H9 (cell line): ENCODE data around the gene PARD3. TPM values are rescaled to one million over a fixed set of nuclear protein-coding genes. Genes with fewer than 3 reads are reported as not detected.
A peak's percentile ranks its signal among the peaks of the same experiment; 100 is the strongest.

Source experiments
- DNase-seq: peaks from one replicate; pipeline ENCODE4 v3.0.0-alpha.2; 2017
- H2AFZ ChIP-seq: one replicate; pipeline ENCODE4 v1.6.1; 2013; ENCODE audit warnings: mild to moderate bottlenecking, low read length, control low read depth, moderate library complexity
- H2AK5ac ChIP-seq: 2 replicates; pipeline ENCODE4 v1.6.1; 2013; ENCODE audit warnings: low read length, control low read depth, mixed read lengths; ENCODE audit not compliant: insufficient read length
- H2BK120ac ChIP-seq: one replicate; pipeline ENCODE4 v1.6.1; 2013; ENCODE audit warnings: low read depth, mild to moderate bottlenecking, low read length, control low read depth, inconsistent platforms; ENCODE audit not compliant: poor library complexity, severe bottlenecking
- H2BK12ac ChIP-seq: 2 replicates; pipeline ENCODE4 v1.6.1; 2013; ENCODE audit warnings: low read length, control low read depth, mixed read lengths, low read depth; ENCODE audit not compliant: insufficient read length
- H2BK15ac ChIP-seq: 2 replicates; pipeline ENCODE4 v1.6.1; 2013; ENCODE audit warnings: low read depth, low read length, control low read depth
- H2BK20ac ChIP-seq: one replicate; pipeline ENCODE4 v1.6.1; 2013; ENCODE audit warnings: low read depth, mild to moderate bottlenecking, low read length, control low read depth, inconsistent platforms; ENCODE audit not compliant: poor library complexity, severe bottlenecking
- H2BK5ac ChIP-seq: 2 replicates; pipeline ENCODE4 v1.6.1; 2013; ENCODE audit warnings: low read length, control low read depth, mixed read lengths; ENCODE audit not compliant: insufficient read length
- H3K14ac ChIP-seq: 2 replicates; pipeline ENCODE4 v1.6.1; 2013; ENCODE audit warnings: low read length, control low read depth; ENCODE audit not compliant: insufficient read depth
- H3K18ac ChIP-seq: 2 replicates; pipeline ENCODE4 v1.6.1; 2013; ENCODE audit warnings: low read depth, mild to moderate bottlenecking, mixed read lengths, low read length, control low read depth; ENCODE audit not compliant: insufficient read length
- H3K23ac ChIP-seq: 2 replicates; pipeline ENCODE4 v1.6.1; 2013; ENCODE audit warnings: low read length, control low read depth, mixed read lengths, low read depth; ENCODE audit not compliant: insufficient read length
- H3K23me2 ChIP-seq: 2 replicates; pipeline ENCODE4 v1.6.1; 2013; ENCODE audit warnings: low read depth, mild to moderate bottlenecking, mixed read lengths, low read length, control low read depth; ENCODE audit not compliant: insufficient read length, poor library complexity, severe bottlenecking
- H3K27ac ChIP-seq: 2 replicates; pipeline ENCODE4 v1.5.1; 2013; ENCODE audit warnings: low read length, control low read depth, mixed read lengths, low read depth; ENCODE audit not compliant: insufficient read length
- H3K27me3 ChIP-seq: 2 replicates; pipeline ENCODE4 v1.6.1; 2013; ENCODE audit warnings: low read length, control low read depth, inconsistent platforms; ENCODE audit not compliant: insufficient read depth
- H3K4ac ChIP-seq: 2 replicates; pipeline ENCODE4 v1.6.1; 2013; ENCODE audit warnings: low read depth, mild to moderate bottlenecking, control low read depth, inconsistent platforms, low read length, moderate library complexity
- H3K4me1 ChIP-seq: 2 replicates; pipeline ENCODE4 v1.6.1; 2013; ENCODE audit warnings: low read length, control low read depth, inconsistent platforms; ENCODE audit not compliant: insufficient read depth
- H3K4me2 ChIP-seq: 2 replicates; pipeline ENCODE4 v1.6.1; 2013; ENCODE audit warnings: low read length, control low read depth, mixed read lengths; ENCODE audit not compliant: insufficient read length, insufficient read depth
- H3K56ac ChIP-seq: 2 replicates; pipeline ENCODE4 v1.6.1; 2013; ENCODE audit warnings: low read depth, mild to moderate bottlenecking, mixed read lengths, low read length, control low read depth; ENCODE audit not compliant: insufficient read length
- H3K79me1 ChIP-seq: 2 replicates; pipeline ENCODE4 v1.6.1; 2013; ENCODE audit warnings: low read depth, mild to moderate bottlenecking, moderate library complexity, low read length, control low read depth, inconsistent platforms; ENCODE audit not compliant: insufficient read depth, poor library complexity, severe bottlenecking
- H3K79me2 ChIP-seq: 2 replicates; pipeline ENCODE4 v1.6.1; 2013; ENCODE audit warnings: low read length, control low read depth, inconsistent platforms; ENCODE audit not compliant: insufficient read depth
- H3K9ac ChIP-seq: 2 replicates; pipeline ENCODE4 v1.6.1; 2013; ENCODE audit warnings: low read length, control low read depth, mixed read lengths; ENCODE audit not compliant: insufficient read length; ENCODE audit errors: extremely low read depth
- H3K9me3 ChIP-seq: one replicate; pipeline ENCODE4 v1.6.1; 2013; ENCODE audit warnings: low read depth, low read length, inconsistent platforms; ENCODE audit not compliant: control insufficient read depth
- H3T11ph ChIP-seq: one replicate; pipeline ENCODE4 v1.6.1; 2013; ENCODE audit warnings: mild to moderate bottlenecking, low read length, control low read depth, inconsistent platforms
- H4K20me1 ChIP-seq: one replicate; pipeline ENCODE4 v1.6.1; 2013; ENCODE audit not compliant: control insufficient read depth, insufficient read length, insufficient read depth
- H4K5ac ChIP-seq: 2 replicates; pipeline ENCODE4 v1.6.1; 2013; ENCODE audit warnings: low read depth, mild to moderate bottlenecking, mixed read lengths, low read length, control low read depth; ENCODE audit not compliant: insufficient read length
- H4K8ac ChIP-seq: replicated peaks from 2 replicates; pipeline ENCODE4 v1.6.1; 2013; ENCODE audit warnings: low read length, control low read depth, mixed read lengths, low read depth; ENCODE audit not compliant: insufficient read length
- H4K91ac ChIP-seq: 2 replicates; pipeline ENCODE4 v1.6.1; 2013; ENCODE audit warnings: low read depth, mild to moderate bottlenecking, moderate library complexity, mixed read lengths, low read length, control low read depth; ENCODE audit not compliant: insufficient read length
- H3K27ac Mint-ChIP-seq, 3 experiments: 2 replicates in 2 of 3; 3 replicates in 1 of 3; pipeline ENCODE4 v1.8.0; 2020 to 2021; ENCODE audit warnings: mixed read lengths in 3 of 3, mild to moderate bottlenecking in 1 of 3, moderate library complexity in 1 of 3
- H3K27me3 Mint-ChIP-seq: 2 replicates; pipeline ENCODE4 v1.8.0; 2021; ENCODE audit warnings: low read depth, mild to moderate bottlenecking, moderate library complexity, mixed read lengths
- H3K36me3 Mint-ChIP-seq, 3 experiments: 2 replicates in 2 of 3; 3 replicates in 1 of 3; pipeline ENCODE4 v1.8.0; 2020 to 2021; ENCODE audit warnings: low read depth in 3 of 3, mixed read lengths in 3 of 3; ENCODE audit not compliant: insufficient read depth in 1 of 3
- H3K4me1 Mint-ChIP-seq, 2 experiments: 2 replicates each; pipeline ENCODE4 v1.8.0; 2020; ENCODE audit warnings: mixed read lengths in 2 of 2
- H3K4me3 Mint-ChIP-seq, 2 experiments: 2 replicates in 1 of 2; 3 replicates in 1 of 2; pipeline ENCODE4 v1.8.0; 2020 to 2021; ENCODE audit warnings: mild to moderate bottlenecking in 2 of 2, mixed read lengths in 2 of 2, moderate library complexity in 1 of 2
- H3K9me3 Mint-ChIP-seq, 2 experiments: 2 replicates in 1 of 2; 3 replicates in 1 of 2; pipeline ENCODE4 v1.8.0; 2020; ENCODE audit warnings: mild to moderate bottlenecking in 2 of 2, mixed read lengths in 2 of 2, moderate library complexity in 1 of 2
- WGBS: extraction: QIAGEN DNeasy Blood & Tissue Kit; methylation state at CpG from one replicate; pipeline ENCODE4 v1.1.7; 2013; ENCODE audit warnings: missing lambda C conversion rate, low lambda C conversion rate, mixed read lengths; ENCODE audit not compliant: insufficient read length; ENCODE audit errors: extremely low coverage; 5-methylcytosine and 5-hydroxymethylcytosine counted together
- total RNA-seq: library from RNA; stranded (reverse); gene quantifications from 2 replicates; pipeline ENCODE4 v1.2.1, GENCODE V29; 2021
- TF ChIP-seq, protein P1 (sequence below): fragments of 200-600 bp; sonication (generic); conservative IDR thresholded peaks from 3 replicates; pipeline ENCODE4 v1.8.0; 2021; ENCODE audit warnings: antibody characterized with exemption, mild to moderate bottlenecking

PARD3 gene
- total RNA-seq, 1 experiment from 2014 or later: 44.7 TPM

DNA sequence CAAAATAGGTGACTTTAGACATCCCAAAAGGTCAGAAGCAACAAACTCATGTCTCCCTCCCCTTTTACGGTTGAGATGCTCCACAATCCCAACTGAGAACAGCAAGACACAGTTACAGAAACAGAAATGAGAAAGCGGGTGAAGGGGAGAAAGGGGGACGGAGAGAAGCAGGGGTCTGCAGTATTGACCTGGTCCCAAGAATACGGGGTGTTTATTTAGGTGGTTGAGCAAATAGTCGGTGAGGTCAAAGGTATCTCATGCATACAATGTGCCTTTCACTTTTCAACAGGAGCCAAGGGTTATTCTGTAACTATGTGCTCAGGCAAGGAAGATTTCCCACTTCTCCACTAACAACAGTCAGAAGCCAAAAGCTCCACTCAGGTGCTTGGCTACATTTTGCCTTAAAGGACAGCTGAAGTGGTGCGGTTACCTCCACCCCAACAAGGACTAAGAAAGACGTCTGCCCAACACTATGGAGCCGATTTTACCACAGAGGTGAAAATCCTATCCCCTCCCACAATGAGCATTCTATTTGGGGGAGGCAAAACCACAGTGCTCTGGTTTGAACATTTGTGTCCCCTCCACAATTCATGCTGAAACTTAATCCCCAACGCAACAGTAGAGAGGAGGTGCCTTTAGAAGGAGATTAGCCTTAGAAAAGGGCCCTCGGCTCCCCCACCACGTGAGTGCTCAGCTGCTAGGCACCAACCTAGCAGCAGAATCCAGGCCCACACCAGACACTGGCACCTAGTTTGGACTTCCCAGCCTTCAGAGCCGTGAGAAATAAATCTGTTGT is 77.9 kb downstream of the PARD3 start:
- Histone ChIP-seq H2AFZ (no peak overlapping the region), H4K20me1 (no peaks in the 10 kb centered on the region), H3K79me1 (peaks cover 16% of the 10 kb centered on the region), H3K4ac (no peak overlapping the region), H3K9me3 (no peaks in the 10 kb centered on the region), H2AK5ac (no peak overlapping the region), H2BK120ac (no peak overlapping the region), H3K27ac (no peak overlapping the region), H3K79me2 (peaks cover 15% of the 10 kb centered on the region; the same call in 1 of the 2 replicates), H2BK12ac (no peak overlapping the region), H2BK15ac (no peak overlapping the region), H2BK5ac (no peak overlapping the region), H3T11ph (no peak overlapping the region), H3K23ac (no peak overlapping the region), H4K5ac (no peak overlapping the region), H3K23me2 (no peaks in the 10 kb centered on the region), H3K9ac (no peak overlapping the region), H3K14ac (no peak overlapping the region), H4K8ac (no peak overlapping the region), H3K27me3 (no peaks in the 10 kb centered on the region), H3K56ac (no peak overlapping the region), H3K4me1 (peaks cover 13% of the 10 kb centered on the region), H3K4me2 (no peak overlapping the region), H4K91ac (no peak overlapping the region), H2BK20ac (no peak overlapping the region), H3K18ac (no peak overlapping the region)
- peak overlapping the region in 1 of 2 experiments; percentile 5; a peak in 1 of 5 replicates for H3K4me3 Mint-ChIP-seq
- TF ChIP-seq, protein P1, sequence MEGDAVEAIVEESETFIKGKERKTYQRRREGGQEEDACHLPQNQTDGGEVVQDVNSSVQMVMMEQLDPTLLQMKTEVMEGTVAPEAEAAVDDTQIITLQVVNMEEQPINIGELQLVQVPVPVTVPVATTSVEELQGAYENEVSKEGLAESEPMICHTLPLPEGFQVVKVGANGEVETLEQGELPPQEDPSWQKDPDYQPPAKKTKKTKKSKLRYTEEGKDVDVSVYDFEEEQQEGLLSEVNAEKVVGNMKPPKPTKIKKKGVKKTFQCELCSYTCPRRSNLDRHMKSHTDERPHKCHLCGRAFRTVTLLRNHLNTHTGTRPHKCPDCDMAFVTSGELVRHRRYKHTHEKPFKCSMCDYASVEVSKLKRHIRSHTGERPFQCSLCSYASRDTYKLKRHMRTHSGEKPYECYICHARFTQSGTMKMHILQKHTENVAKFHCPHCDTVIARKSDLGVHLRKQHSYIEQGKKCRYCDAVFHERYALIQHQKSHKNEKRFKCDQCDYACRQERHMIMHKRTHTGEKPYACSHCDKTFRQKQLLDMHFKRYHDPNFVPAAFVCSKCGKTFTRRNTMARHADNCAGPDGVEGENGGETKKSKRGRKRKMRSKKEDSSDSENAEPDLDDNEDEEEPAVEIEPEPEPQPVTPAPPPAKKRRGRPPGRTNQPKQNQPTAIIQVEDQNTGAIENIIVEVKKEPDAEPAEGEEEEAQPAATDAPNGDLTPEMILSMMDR: no peak
- H3K36me3 Mint-ChIP-seq: no peaks in the 10 kb centered on the region
- peak overlapping the region; percentile 37 to 78 (median 62); a peak in 6 of 7 replicates for H3K27ac Mint-ChIP-seq
- no peaks in the 10 kb centered on the region for H3K27me3 Mint-ChIP-seq
- no peak for DNase-seq
- WGBS: no CpG with 5 or more reads among the region's 12 CpGs
- H3K4me1 Mint-ChIP-seq: peaks cover 47 to 52% of the 10 kb centered on the region in 2 experiments
- no peaks in the 10 kb centered on the region; a peak in 1 of 5 replicates for H3K9me3 Mint-ChIP-seq
